HG02884 (cell line): ENCODE data around the gene ZNF502.
"Not testable (repeated sequence)": the region's sequence is repeated elsewhere in the genome, so short reads cannot be mapped to it uniquely, and the experiment has no call there.

Experiments
- ATAC-seq: cut with Tn5 transposase; IDR thresholded peaks from one replicate; pipeline ENCODE4 v1.9.1; 2021; ENCODE audit warnings: mild to moderate bottlenecking, moderate library complexity; ENCODE audit not compliant: unreplicated experiment

Gene ZNF502

DNA sequence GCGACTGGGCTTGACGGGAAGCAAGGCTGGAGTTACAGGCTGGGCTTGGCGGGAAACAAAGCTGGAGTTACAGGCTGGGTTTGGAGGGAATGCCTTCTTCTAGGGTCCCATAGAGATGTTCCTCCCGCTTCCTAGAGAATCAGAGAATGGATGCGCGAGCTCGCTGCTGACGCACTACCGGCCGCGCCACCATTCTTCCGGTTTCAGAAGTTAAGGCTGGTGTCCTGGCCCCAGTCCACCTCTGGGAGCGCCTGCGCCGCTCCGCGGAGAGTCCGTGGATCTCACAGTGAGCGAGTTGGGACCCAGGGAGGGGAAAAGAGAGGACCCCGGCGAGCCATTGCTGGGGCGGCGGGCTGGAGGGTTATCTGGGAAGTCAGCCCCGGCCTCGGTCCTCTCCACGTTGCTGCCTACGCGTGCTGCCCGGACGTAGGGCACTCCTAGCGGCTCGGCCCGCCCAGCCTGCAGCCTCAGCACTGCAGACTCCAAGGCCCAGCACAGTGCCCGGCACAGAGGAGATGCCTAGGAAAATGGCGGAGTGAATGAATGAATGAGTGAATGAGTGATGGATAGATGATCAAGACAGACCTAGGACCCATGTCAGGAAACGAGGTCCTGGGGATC lies at the start of gene ZNF502:
TSS of gene ZNF502 (plus strand) at position 206 of the 621 bp plus-strand sequence. CDS start 7,602 bp downstream, outside the sequence.
- ATAC-seq: no peak

- no peak for ATAC-seq
Measured at GRCh38 chr3:44665173-44665572, 47.3 kb upstream of the ZNF502 start.

GRCh38 chr3:44666346-44666745 lies 46.1 kb upstream of the ZNF502 start:
- no peak for ATAC-seq

DNA sequence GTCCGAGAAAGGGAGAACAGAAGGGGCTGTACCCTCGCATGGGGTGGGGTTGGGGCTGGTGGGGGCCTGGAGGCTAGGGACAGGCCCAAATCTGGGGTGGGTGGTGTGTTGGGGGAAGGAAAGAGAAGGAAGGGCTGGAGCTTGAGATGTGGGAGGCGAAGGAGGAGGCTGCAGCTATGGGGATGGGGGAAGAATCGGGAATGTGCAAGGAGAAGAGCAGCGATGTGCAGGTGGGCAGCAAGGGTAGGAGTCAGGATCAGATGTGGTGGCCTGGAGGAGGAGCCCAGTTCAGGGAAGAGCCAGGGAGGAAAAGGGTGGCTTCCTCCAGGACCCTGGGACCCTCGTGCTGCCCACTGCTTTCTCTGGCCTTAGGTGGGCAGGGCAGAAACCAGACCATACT lies 42.7 kb upstream of the ZNF502 start:
- no peak for ATAC-seq

DNA sequence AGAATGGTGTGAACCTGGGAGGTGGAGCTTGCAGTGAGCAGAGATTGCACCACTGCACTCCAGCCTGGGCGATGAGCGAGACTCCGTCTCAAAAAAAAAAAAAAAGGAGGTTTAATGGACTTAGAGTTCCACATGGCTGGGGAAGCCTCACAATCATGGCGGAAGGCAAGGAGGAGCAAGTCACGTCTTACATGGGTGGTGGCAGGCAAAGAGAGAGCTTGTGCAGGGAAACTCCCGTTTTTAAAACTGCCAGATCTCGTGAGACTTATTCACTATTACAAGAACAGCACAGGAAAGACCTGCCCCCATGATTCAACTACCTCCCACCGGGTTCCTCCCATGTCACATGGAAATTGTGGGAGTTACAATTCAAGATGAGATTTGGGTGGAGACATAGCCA lies 39.0 kb upstream of the ZNF502 start:
- ATAC-seq: not testable (repeated sequence)

GRCh38 chr3:44674211-44674610 lies 38.2 kb upstream of the ZNF502 start:
- no peak for ATAC-seq

DNA sequence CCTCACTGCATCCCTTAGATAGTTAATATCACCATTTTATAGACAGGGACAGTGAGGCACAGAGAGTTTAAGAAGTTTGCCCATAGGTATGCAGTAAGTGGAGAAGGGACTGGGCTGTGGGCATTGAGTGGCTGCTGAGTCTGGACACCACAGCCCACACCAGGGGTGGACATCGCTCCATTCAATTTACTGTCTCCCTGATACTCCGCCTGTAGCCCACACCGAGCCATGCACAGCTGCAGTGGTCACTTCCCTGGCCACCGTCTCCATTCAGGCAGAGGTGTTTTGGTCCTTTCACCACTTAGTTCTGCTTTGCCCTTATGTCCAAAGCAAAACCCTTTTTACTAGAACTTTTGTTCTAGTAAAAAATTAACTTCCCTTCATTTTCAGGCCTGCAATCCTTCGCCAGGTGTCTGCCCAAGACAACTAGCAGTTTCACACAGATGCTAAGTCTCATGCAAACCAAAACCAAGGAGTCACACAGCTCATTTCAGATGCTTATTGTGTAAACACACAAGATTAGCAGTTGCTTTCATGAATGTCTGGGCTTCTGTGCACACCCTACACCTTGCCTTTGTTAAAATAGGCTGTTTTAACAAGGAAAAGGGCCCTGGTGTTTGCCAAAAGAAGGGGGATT lies 33.9 kb upstream of the ZNF502 start:
- no peak for ATAC-seq

DNA sequence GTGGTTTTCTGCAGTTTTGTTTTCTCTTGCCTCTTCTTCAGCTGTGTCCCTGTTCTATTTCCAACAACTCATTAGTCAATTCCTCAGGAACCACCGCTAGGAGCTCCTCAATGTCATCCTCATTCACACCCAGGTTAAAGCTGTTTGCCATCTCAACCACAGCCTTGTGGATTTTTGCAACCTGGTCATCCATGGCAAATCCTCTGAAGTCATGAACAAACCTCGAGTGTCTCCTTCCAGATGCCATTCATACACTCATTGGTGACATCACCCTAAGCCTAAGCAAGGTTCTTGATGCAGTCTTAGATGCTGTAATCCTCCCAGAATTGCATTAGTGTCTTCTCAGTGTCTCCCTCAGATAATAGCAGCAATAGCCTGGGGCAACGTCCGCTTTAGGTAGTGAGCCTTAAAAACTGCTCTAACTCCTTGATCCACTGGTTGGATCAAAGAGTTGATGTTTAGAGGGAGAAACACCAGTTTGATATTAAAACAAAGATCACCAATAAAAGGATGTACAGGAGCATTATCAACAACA lies 31.5 kb upstream of the ZNF502 start:
- ATAC-seq: no peak

DNA sequence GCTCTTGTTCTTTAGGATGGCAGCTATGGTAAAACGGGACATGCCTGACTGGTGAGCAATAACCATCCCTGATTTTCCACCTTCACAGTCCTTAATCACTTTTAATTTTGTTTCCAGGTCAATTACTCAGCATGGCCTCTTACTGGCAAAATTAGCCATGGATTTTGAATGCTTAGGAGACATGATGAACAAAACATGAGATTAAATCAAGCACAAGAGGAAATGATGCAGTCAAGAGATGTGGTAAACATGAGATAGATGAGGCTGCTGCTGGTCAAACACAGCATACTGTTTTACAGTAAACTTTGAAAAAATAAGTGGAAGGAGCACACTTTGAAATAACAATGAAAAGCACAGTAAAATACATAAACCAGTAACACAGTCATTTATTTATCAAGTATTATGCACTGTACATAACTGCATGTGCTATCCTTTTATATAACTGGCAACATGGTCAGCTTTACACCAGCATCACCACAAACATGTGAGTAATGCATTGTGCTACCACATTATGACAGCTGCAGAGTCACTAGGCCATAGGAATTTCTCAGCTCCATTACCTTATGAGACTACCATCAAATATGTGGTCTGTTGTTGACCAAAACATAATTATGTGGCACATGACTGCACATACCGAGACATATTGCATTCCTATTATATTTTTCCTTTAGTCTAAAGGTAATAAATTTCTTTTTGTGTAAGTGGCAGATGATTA lies 30.1 kb upstream of the ZNF502 start:
- no peak for ATAC-seq

DNA sequence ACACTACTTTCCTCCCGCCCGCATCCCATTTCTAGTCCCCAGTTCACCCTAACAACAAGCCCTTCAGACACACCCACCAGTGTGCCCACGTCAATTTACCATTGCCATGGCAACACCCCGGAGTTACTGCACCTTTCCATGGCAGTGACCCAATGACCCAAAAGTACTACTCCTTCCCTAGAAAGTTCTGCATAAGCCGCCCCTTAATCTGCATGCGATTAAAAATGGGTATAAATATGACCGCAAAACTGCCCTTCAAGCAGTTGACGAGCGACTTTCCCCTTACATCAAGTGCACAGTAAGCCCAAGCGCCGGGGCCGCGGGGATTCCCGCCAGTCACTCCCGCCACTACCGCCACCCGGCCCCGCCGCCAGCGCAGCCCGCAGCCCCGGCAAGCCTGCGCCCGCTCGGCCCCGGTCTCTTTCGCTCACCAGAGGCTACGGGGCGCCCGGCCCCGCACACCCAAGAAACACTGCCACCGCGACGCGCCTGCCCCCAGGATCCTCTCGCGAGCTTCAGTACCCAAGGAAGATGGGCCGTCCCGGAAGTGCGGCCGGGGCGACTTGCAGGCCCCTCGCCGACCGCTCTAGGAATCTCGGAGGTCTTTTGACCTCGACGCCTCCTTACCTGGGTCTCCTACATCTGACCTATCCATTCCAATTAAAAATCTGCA lies 27.2 kb upstream of the ZNF502 start:
- ATAC-seq: peak; percentile 69

DNA sequence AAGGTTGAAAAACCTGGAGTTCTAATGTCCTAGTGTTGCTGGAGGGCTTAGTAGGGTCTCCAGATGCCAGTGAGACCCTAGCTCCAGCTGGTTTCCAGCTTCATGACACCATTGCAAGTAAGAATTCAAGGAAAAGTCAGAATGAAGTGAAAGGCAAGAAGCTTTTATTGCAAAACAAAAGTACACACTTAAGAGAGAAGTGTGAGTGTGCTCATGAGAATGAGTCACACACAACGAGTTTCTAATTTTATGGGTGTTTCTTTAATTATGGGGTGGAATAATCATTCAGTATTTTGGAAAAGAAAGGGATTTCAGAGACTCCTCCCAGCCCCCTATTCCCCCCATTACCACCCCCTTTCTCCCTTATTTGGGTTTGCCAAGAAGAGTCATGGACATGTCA lies 24.6 kb upstream of the ZNF502 start:
- no peak for ATAC-seq

- no peak for ATAC-seq
Measured at GRCh38 chr3:44721231-44722102, 9.0 kb downstream of the ZNF502 start.

DNA sequence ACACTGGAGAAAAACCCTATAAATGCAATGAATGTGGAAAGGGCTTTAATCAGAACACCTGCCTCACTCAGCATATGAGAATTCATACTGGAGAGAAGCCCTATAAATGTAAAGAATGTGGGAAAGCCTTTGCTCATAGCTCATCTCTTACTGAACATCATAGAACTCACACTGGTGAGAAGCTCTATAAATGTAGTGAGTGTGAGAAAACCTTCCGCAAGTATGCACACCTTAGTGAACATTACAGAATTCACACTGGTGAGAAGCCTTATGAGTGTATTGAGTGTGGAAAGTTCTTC lies 9.6 kb downstream of the ZNF502 start:
- ATAC-seq: no peak

- ATAC-seq: peak; percentile 78
Measured at GRCh38 chr3:44729384-44729910, 17.0 kb downstream of the ZNF502 start, which contains the start of gene ZNF501. ZNF501 (plus strand) TSS chr3:44729635; CDS start chr3:44734422, 4,787 bp downstream.

DNA sequence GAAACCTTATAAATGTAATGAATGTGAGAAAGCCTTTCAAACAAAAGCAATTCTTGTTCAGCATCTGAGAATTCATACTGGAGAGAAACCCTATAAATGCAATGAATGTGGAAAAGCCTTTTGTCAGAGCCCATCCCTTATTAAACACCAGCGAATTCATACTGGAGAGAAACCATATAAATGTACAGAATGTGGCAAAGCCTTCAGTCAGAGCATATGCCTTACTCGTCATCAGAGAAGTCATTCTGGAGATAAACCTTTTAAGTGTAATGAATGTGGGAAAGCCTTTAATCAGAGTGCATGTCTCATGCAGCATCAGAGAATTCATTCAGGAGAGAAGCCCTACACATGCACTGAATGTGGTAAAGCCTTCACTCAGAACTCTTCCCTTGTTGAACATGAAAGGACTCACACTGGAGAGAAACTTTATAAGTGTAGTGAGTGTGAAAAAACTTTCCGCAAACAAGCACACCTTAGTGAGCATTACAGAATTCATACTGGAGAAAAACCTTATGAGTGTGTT lies 22.2 kb downstream of the ZNF502 start:
- ATAC-seq: no peak

DNA sequence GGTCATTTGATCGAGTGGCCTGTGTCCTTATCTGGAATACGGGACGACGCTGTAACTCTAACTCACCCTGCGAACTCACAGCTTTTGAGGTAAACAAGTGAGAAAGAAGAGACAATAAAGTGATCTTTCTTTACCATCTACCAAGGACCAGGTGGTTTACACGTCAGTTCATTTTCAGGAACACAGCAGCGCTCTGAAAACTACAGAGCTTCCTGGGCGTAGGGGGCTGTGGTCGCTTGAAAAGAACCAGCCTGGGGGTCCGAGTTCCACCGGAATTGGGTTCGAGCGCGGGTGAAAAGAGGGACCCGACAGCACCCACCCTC lies 48.6 kb downstream of the ZNF502 start:
- ATAC-seq: no peak

DNA sequence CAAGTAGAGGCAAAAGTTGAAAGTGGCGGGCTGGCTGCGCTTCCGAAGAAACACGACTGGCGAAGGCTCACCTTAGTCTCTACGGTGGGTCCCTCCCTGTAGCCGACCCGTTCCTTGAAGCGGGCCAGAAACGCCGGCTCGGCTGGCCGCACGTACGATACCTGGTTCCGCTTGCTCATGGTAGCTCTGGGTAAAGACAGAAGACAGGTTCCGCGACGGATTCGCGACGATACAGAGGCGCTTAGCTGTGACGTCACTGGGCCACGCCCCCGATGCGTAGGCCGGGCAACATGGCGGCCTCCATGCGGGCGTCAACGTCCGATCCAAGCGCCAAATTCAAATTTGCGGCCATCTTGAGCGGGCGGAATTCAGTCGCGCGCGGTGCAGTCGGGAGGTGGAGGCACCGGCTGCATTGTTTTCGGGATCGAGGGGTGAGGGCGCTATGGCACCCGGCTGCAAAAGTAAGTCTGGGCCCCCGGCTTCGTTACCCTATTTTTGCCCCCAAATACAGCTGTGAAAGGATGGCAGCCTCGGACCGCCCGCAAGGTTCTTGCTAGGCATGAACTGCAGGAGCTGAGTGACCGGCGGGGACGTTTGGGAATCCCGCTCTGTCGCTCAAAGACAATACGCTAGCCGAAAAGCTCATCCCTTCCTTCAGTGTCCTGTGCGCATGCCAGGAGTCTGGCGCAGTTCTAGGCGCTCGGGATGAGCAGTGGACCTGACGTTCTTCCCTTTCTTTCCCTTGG lies 49.1 kb downstream of the ZNF502 start, which contains the start of the genes KIAA1143 and KIF15:
TSS of gene KIAA1143 (minus strand) at position 196 of the 746 bp plus-strand sequence. CDS start at position 179, 17 bp downstream.
TSS of gene KIF15 (plus strand) at position 371 of the 746 bp plus-strand sequence. CDS start at position 443, 72 bp downstream.
- peak; percentile 88 for ATAC-seq

DNA sequence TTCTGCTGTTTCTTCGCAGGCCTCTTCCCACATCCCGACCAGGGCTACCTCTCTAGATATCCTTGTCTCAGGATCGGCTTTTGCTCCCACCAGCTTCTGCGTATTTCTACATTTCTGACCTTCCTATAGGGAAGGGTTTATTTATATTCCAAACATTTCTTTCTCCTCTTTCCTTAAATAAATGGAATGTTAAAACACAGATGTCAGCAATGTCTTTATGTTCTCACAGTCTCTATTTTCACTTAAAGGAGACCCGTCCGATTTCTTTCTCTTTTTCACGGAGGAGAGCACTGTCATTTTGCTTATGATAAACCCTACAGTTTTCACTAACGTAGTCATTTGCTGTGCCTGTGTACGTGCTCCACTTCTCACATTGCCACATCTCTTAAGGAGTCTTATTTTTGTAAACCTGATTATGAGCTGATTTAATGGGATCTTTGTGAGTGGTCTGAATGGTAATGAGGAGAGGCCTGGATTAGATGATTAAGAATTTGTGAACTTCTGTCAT lies 49.8 kb downstream of the ZNF502 start:
- peak; percentile 14 for ATAC-seq

- ATAC-seq: no peak
Measured at GRCh38 chr3:44762690-44763089, 50.2 kb downstream of the ZNF502 start.
